SK-N-SH (cell line): ENCODE measurements around the gene PAX2. TPM values are rescaled to one million over a fixed set of nuclear protein-coding genes. Genes with fewer than 3 reads are reported as not detected.
"Not testable (repeated sequence)": the region's sequence is repeated elsewhere in the genome, so short reads cannot be mapped to it uniquely, and the experiment has no call there.

Experiments used
- CTCF ChIA-PET: fragments of 300-600, 350-600 bp; formaldehyde crosslinking; extraction: SDS; loops from one replicate; lab custom pipeline; 2021; lab: Yijun Ruan, JAX
- POLR2A ChIA-PET: fragments of 350-600 bp; sonication (Branson Sonifier 250); formaldehyde crosslinking; extraction: SDS; loops from one replicate; lab custom pipeline; 2020; ENCODE audit warnings: antibody characterized with exemption, inconsistent platforms; lab: Yijun Ruan, JAX
- DNase-seq: peaks from one replicate; pipeline ENCODE4 v3.0.0; 2012
- H2AFZ ChIP-seq: fragments of 200-600 bp; sonication (generic); 2 replicates; pipeline ENCODE4 v1.8.1; 2016; ENCODE audit warnings: antibody characterized with exemption, mild to moderate bottlenecking, low read depth
- H3F3A ChIP-seq: fragments of 200-600 bp; sonication (generic); replicated peaks from 2 replicates; pipeline ENCODE3; 2016; ENCODE audit warnings: antibody characterized with exemption, mild to moderate bottlenecking; ENCODE audit not compliant: insufficient read depth
- H3K27ac ChIP-seq, 2 experiments: fragments of 200-500 bp in 1 of 2; fragments of 200-600 bp in 1 of 2; sonication (Bioruptor generic) in 1 of 2; sonication (generic), shearing (Covaris generic) in 1 of 2; 2 replicates each; pipeline versions ENCODE4 v1.5.1 to v1.6.1; 2014 to 2016; ENCODE audit warnings: low read depth in 2 of 2, inconsistent platforms in 1 of 2, low read length in 1 of 2, mild to moderate bottlenecking in 1 of 2, mixed read lengths in 1 of 2
- H3K27me3 ChIP-seq: fragments of 200-600 bp; sonication (generic), shearing (Covaris generic); 2 replicates; pipeline ENCODE4 v1.6.1; 2016; ENCODE audit warnings: mixed run types; ENCODE audit not compliant: insufficient read depth
- H3K36me3 ChIP-seq, 2 experiments: fragments of 200-500 bp in 1 of 2; fragments of 200-600 bp in 1 of 2; sonication (Bioruptor generic) in 1 of 2; sonication (generic) in 1 of 2; replicated peaks in 1 of 2; 2 replicates each; pipeline versions ENCODE3 to v1.5.1; 2014 to 2016; ENCODE audit warnings: low read length in 1 of 2, mild to moderate bottlenecking in 1 of 2; ENCODE audit not compliant: insufficient read depth in 2 of 2, control insufficient read depth in 1 of 2
- H3K4me1 ChIP-seq, 2 experiments: fragments of 200-500 bp in 1 of 2; fragments of 200-600 bp in 1 of 2; sonication (Bioruptor generic) in 1 of 2; sonication (generic), shearing (Covaris generic) in 1 of 2; 2 replicates each; pipeline versions ENCODE4 v1.5.1 to v1.6.1; 2014 to 2016; ENCODE audit warnings: low read depth in 1 of 2, low read length in 1 of 2, mixed run types in 1 of 2; ENCODE audit not compliant: insufficient read depth in 2 of 2, control insufficient read depth in 1 of 2
- H3K4me2 ChIP-seq: fragments of 200-600 bp; sonication (generic), shearing (Covaris generic); 2 replicates; pipeline ENCODE4 v1.6.1; 2017; ENCODE audit warnings: mixed run types
- H3K4me3 ChIP-seq, 2 experiments: fragments of 200-500 bp in 1 of 2; fragments of 200-600 bp in 1 of 2; sonication (Bioruptor generic) in 1 of 2; sonication (generic), shearing (Covaris generic) in 1 of 2; 2 replicates each; pipeline versions ENCODE4 v1.5.1 to v1.8.1; 2014 to 2016; ENCODE audit warnings: low read depth in 2 of 2, inconsistent platforms in 1 of 2, low read length in 1 of 2, mild to moderate bottlenecking in 1 of 2, mixed read lengths in 1 of 2, moderate library complexity in 1 of 2
- H3K79me2 ChIP-seq: fragments of 200-600 bp; sonication (generic); 2 replicates; pipeline ENCODE4 v1.8.1; 2017; ENCODE audit warnings: mild to moderate bottlenecking; ENCODE audit not compliant: insufficient read depth
- H3K9ac ChIP-seq: fragments of 200-600 bp; sonication (generic); 2 replicates; pipeline ENCODE4 v1.6.1; 2017; ENCODE audit warnings: mixed run types
- H3K9me2 ChIP-seq: fragments of 200-600 bp; sonication (generic); 2 replicates; pipeline ENCODE4 v1.6.1; 2017; ENCODE audit warnings: mixed run types
- H3K9me3 ChIP-seq: fragments of 200-600 bp; sonication (generic); 2 replicates; pipeline ENCODE4 v1.6.1; 2017; ENCODE audit warnings: mixed run types, mild to moderate bottlenecking, moderate library complexity
- H4K20me1 ChIP-seq: fragments of 200-600 bp; sonication (generic); 2 replicates; pipeline ENCODE4 v1.6.1; 2017; ENCODE audit warnings: mild to moderate bottlenecking, mixed run types; ENCODE audit not compliant: insufficient read depth
- CTCF ChIP-seq: fragments of 200-600 bp; sonication (generic); IDR thresholded peaks from 2 replicates; pipeline ENCODE4 v1.6.1; 2017; ENCODE audit warnings: antibody characterized with exemption, mild to moderate bottlenecking, moderate library complexity
- FOXJ3 ChIP-seq: sonication (generic); formaldehyde crosslinking; IDR thresholded peaks from 2 replicates; pipeline ENCODE4 v1.5.1; 2020; ENCODE audit warnings: mild to moderate bottlenecking, missing genetic modification reagents
- GATA2 ChIP-seq: sonication (generic); formaldehyde crosslinking; IDR thresholded peaks from 2 replicates; pipeline ENCODE4 v1.5.0; 2020; ENCODE audit warnings: mild to moderate bottlenecking, missing genetic modification reagents
- JUND ChIP-seq: IDR thresholded peaks from 2 replicates; pipeline ENCODE4 v1.4.0; 2012
- MAX ChIP-seq: IDR thresholded peaks from 2 replicates; pipeline ENCODE4 v1.4.0; 2012; ENCODE audit warnings: low read depth
- MXI1 ChIP-seq: IDR thresholded peaks from 2 replicates; pipeline ENCODE4 v1.6.1; 2012; ENCODE audit warnings: mild to moderate bottlenecking, low read depth, low read length, improper control_type of control experiment
- NFIC ChIP-seq: IDR thresholded peaks from 2 replicates; pipeline ENCODE4 v1.4.0; 2012; ENCODE audit warnings: borderline replicate concordance
- POLR2AphosphoS5 ChIP-seq: IDR thresholded peaks from 2 replicates; pipeline ENCODE4 v1.6.1; 2012; ENCODE audit warnings: low read depth, low read length
- RAD21 ChIP-seq: IDR thresholded peaks from 2 replicates; pipeline ENCODE4 v1.6.1; 2012; ENCODE audit warnings: mild to moderate bottlenecking, low read length
- SIN3A ChIP-seq: IDR thresholded peaks from 2 replicates; pipeline ENCODE4 v1.6.1; 2012; ENCODE audit warnings: low read depth, mild to moderate bottlenecking, low read length, moderate library complexity, borderline replicate concordance
- SMC3 ChIP-seq: IDR thresholded peaks from 2 replicates; pipeline ENCODE4 v1.6.1; 2012; ENCODE audit warnings: low read depth, low read length, improper control_type of control experiment
- TEAD4 ChIP-seq: IDR thresholded peaks from 2 replicates; pipeline ENCODE4 v1.4.0; 2012; ENCODE audit warnings: mild to moderate bottlenecking, borderline replicate concordance; ENCODE audit not compliant: insufficient read depth
- USF1 ChIP-seq: IDR thresholded peaks from 2 replicates; pipeline ENCODE4 v1.4.0; 2012; ENCODE audit warnings: low read depth, borderline replicate concordance
- WGBS: methylation state at CpG from one replicate; pipeline ENCODE4 v1.1.6; 2017; ENCODE audit warnings: low lambda C conversion rate; 5-methylcytosine and 5-hydroxymethylcytosine counted together
- polyA plus RNA-seq, 3 experiments: library from polyadenylated mRNA; depleted of rRNA; stranded (reverse); fragments of >200 nt; gene quantifications; 2 replicates each; pipeline ENCODE4 v1.2.3, GENCODE V29; 2012

The PAX2 gene
- polyA plus RNA-seq, 1 of the 3 experiments (the other 2 are of a cell fraction): not detected

GRCh38 chr10:100696477-100696901 is 48.9 kb upstream of the PAX2 start (continued):
- TF ChIP-seq CTCF: no peak
- no peak for TF ChIP-seq SMC3
- TF ChIP-seq MXI1: no peak
- TF ChIP-seq, all 33 proteins: peak for 0

- Histone ChIP-seq H3K4me1 (no peaks in the 10 kb centered on the region), H3K79me2 (no peaks in the 10 kb centered on the region), H3K4me3 (no peak overlapping the region), H2AFZ (no peak overlapping the region), H3K9ac (no peak overlapping the region), H3K27ac (no peak overlapping the region), H3K27me3 (no peaks in the 10 kb centered on the region; the same call in 1 of the 2 replicates), H3K9me2 (no peaks in the 10 kb centered on the region), H3K4me2 (no peak overlapping the region), H4K20me1 (no peaks in the 10 kb centered on the region), H3K9me3 (no peaks in the 10 kb centered on the region), H3F3A (no peaks in the 10 kb centered on the region), H3K36me3 (no peaks in the 10 kb centered on the region)
- WGBS: 36% methylated on average over 1 of the region's 1 CpG
- POLR2A ChIA-PET: no interaction called here
- no peak for DNase-seq
- TF ChIP-seq SMC3 (no peak), NFIC (peak; percentile 38; the same call in 1 of the 2 replicates)
- CTCF ChIA-PET: interaction anchor here (0.7 to 1.8 kb wide), 4 partner anchors 26 to 135 kb away, joined by 3 to 5 read pairs (median 4); no protein-coding TSS in a partner anchor
Observed at GRCh38 chr10:100697070-100697469, 48.3 kb upstream of the PAX2 start.

- no peak overlapping the region for H3K4me2 ChIP-seq
- H3K4me3 ChIP-seq: no peak overlapping the region
- H3K4me1 ChIP-seq: no peaks in the 10 kb centered on the region
- H3K27me3 ChIP-seq: no peaks in the 10 kb centered on the region; the same call in 1 of the 2 replicates
- POLR2A ChIA-PET: no interaction called here
- 44% methylated on average over 4 of the region's 4 CpGs for WGBS
- H3K9me3 ChIP-seq: no peaks in the 10 kb centered on the region
- DNase-seq: no peak
- no peak overlapping the region for H3K9ac ChIP-seq
- no peaks in the 10 kb centered on the region for H3F3A ChIP-seq
- H4K20me1 ChIP-seq: no peaks in the 10 kb centered on the region
- H3K9me2 ChIP-seq: no peaks in the 10 kb centered on the region
- H3K27ac ChIP-seq: no peak overlapping the region
- no peaks in the 10 kb centered on the region for H3K36me3 ChIP-seq
- no peak overlapping the region for H2AFZ ChIP-seq
- CTCF ChIA-PET: interaction anchor here (1.4 to 1.8 kb wide), 2 partner anchors 27 to 135 kb away, joined by 3 to 5 read pairs; no protein-coding TSS in a partner anchor
- H3K79me2 ChIP-seq: no peaks in the 10 kb centered on the region
- TF ChIP-seq POLR2AphosphoS5 (no peak), MAX (no peak), FOXJ3 (CRISPR knock-in tag) (no peak), GATA2 (CRISPR knock-in tag) (no peak), TEAD4 (no peak), SIN3A (no peak), MXI1 (no peak), USF1 (no peak), JUND (no peak), CTCF (no peak), RAD21 (no peak)
Observed at GRCh38 chr10:100697631-100698030, 47.8 kb upstream of the PAX2 start.

GRCh38 chr10:100701704-100702103 is 43.7 kb upstream of the PAX2 start:
- H3K4me1 ChIP-seq, CTCF ChIA-PET, H3K27ac ChIP-seq, H3K4me2 ChIP-seq, DNase-seq, H3F3A ChIP-seq, H3K36me3 ChIP-seq, H3K9me3 ChIP-seq, H3K9ac ChIP-seq, H3K79me2 ChIP-seq, POLR2A ChIA-PET, H3K4me3 ChIP-seq, H3K9me2 ChIP-seq, H4K20me1 ChIP-seq, H2AFZ ChIP-seq, H3K27me3 ChIP-seq: not testable (repeated sequence)
- 80% methylated on average over 1 of the region's 2 CpGs for WGBS
